HEK293 (cell line): ENCODE measurements around the gene WDR91.

Experiments used
- CTCF ChIA-PET: fragments of 350-600 bp; formaldehyde crosslinking; extraction: SDS; loops from one replicate; lab custom pipeline; 2021; ENCODE audit warnings: antibody characterized with exemption; lab: Yijun Ruan, JAX
- POLR2A ChIA-PET: fragments of 300-600 bp; formaldehyde crosslinking; extraction: SDS; loops from one replicate; lab custom pipeline; 2020; ENCODE audit warnings: antibody characterized with exemption, inconsistent platforms; lab: Yijun Ruan, JAX
- H3K27ac ChIP-seq: fragments of 200-500 bp; sonication (Bioruptor generic); 2 replicates; pipeline ENCODE4 v1.5.1; 2014; ENCODE audit warnings: low read depth, low read length, control low read depth, inconsistent platforms; ENCODE audit errors: extremely low read depth
- H3K36me3 ChIP-seq, 2 experiments: fragments of 200-500 bp in 1 of 2; sonication (Bioruptor generic) in 1 of 2; 1 replicate in 1 of 2; 2 replicates in 1 of 2; pipeline ENCODE4 v1.5.1; 2014 to 2017; ENCODE audit warnings: inconsistent platforms in 2 of 2, low read length in 2 of 2; ENCODE audit not compliant: control insufficient read depth in 2 of 2, insufficient read depth in 1 of 2
- H3K4me1 ChIP-seq: fragments of 200-500 bp; sonication (Bioruptor generic); 2 replicates; pipeline ENCODE4 v1.5.1; 2014; ENCODE audit warnings: mild to moderate bottlenecking, low read length, inconsistent platforms; ENCODE audit not compliant: control insufficient read depth, insufficient read depth
- H3K4me3 ChIP-seq: 2 replicates; pipeline ENCODE4 v1.5.1; 2011; ENCODE audit warnings: low read depth, mild to moderate bottlenecking, control low read depth, low read length, moderate library complexity
- H3K9me3 ChIP-seq: fragments of 200-500 bp; sonication (Bioruptor generic); 2 replicates; pipeline ENCODE4 v1.5.1; 2014; ENCODE audit warnings: low read depth, low read length, inconsistent platforms; ENCODE audit not compliant: control insufficient read depth, insufficient read depth
- INSM2 ChIP-seq: fragments of 450-650 bp; formaldehyde crosslinking; IDR thresholded peaks from 2 replicates; pipeline ENCODE4 v1.5.1; 2016; ENCODE audit warnings: missing biosample characterization, missing genetic modification characterization
- KLF16 ChIP-seq: fragments of 450-650 bp; formaldehyde crosslinking; IDR thresholded peaks from 2 replicates; pipeline ENCODE4 v1.5.1; 2017; ENCODE audit warnings: missing biosample characterization, missing genetic modification characterization
- MEIS1 ChIP-seq: sonication (generic); formaldehyde crosslinking; IDR thresholded peaks from 2 replicates; pipeline ENCODE4 v1.8.1; 2022; ENCODE audit warnings: missing genetic modification reagents, mild to moderate bottlenecking, borderline replicate concordance
- OSR2 ChIP-seq: fragments of 450-650 bp; formaldehyde crosslinking; IDR thresholded peaks from 2 replicates; pipeline ENCODE4 v1.5.1; 2016; ENCODE audit warnings: missing biosample characterization, missing genetic modification characterization
- RBAK ChIP-seq: fragments of 450-650 bp; formaldehyde crosslinking; IDR thresholded peaks from 2 replicates; pipeline ENCODE4 v1.5.1; 2016; ENCODE audit warnings: missing biosample characterization, missing genetic modification characterization
- TRIM28 ChIP-seq: IDR thresholded peaks from 2 replicates; pipeline ENCODE4 v1.6.1; 2011; ENCODE audit warnings: low read length, control low read depth, borderline replicate concordance
- ZBTB21 ChIP-seq: fragments of 450-650 bp; formaldehyde crosslinking; IDR thresholded peaks from 2 replicates; pipeline ENCODE4 v1.5.1; 2017; ENCODE audit warnings: missing biosample characterization, missing genetic modification characterization
- ZNF114 ChIP-seq: fragments of 450-650 bp; formaldehyde crosslinking; IDR thresholded peaks from 2 replicates; pipeline ENCODE4 v1.5.0; 2017; ENCODE audit warnings: missing biosample characterization, missing genetic modification characterization
- ZNF133 ChIP-seq: fragments of 450-650 bp; formaldehyde crosslinking; IDR thresholded peaks from 2 replicates; pipeline ENCODE4 v1.5.1; 2016; ENCODE audit warnings: missing biosample characterization, missing genetic modification characterization
- ZNF223 ChIP-seq: fragments of 450-650 bp; formaldehyde crosslinking; IDR thresholded peaks from 2 replicates; pipeline ENCODE4 v1.5.1; 2016; ENCODE audit warnings: missing biosample characterization, missing genetic modification characterization
- ZNF24 ChIP-seq: fragments of 450-650 bp; formaldehyde crosslinking; IDR thresholded peaks from 2 replicates; pipeline ENCODE4 v1.5.1; 2016; ENCODE audit warnings: missing biosample characterization, missing genetic modification characterization
- ZNF248 ChIP-seq: fragments of 450-650 bp; formaldehyde crosslinking; IDR thresholded peaks from 2 replicates; pipeline ENCODE4 v1.5.1; 2017; ENCODE audit warnings: missing biosample characterization, missing genetic modification characterization
- ZNF26 ChIP-seq: fragments of 450-650 bp; formaldehyde crosslinking; IDR thresholded peaks from 2 replicates; pipeline ENCODE4 v1.5.1; 2016; ENCODE audit warnings: missing biosample characterization, missing genetic modification characterization
- ZNF449 ChIP-seq: fragments of 450-650 bp; formaldehyde crosslinking; IDR thresholded peaks from 2 replicates; pipeline ENCODE4 v1.5.1; 2017; ENCODE audit warnings: missing biosample characterization, mild to moderate bottlenecking, missing genetic modification characterization, moderate library complexity
- ZNF514 ChIP-seq: fragments of 450-650 bp; formaldehyde crosslinking; IDR thresholded peaks from 2 replicates; pipeline ENCODE4 v1.5.1; 2016; ENCODE audit warnings: missing biosample characterization, missing genetic modification characterization
- ZNF555 ChIP-seq: fragments of 450-650 bp; formaldehyde crosslinking; conservative IDR thresholded peaks from 2 replicates; pipeline ENCODE4 v1.5.1; 2017; ENCODE audit warnings: missing biosample characterization, mild to moderate bottlenecking, missing genetic modification characterization, inconsistent platforms
- ZNF558 ChIP-seq: fragments of 450-650 bp; formaldehyde crosslinking; IDR thresholded peaks from 2 replicates; pipeline ENCODE4 v1.5.1; 2016; ENCODE audit warnings: missing biosample characterization, missing genetic modification characterization
- ZNF610 ChIP-seq: fragments of 450-650 bp; formaldehyde crosslinking; IDR thresholded peaks from 2 replicates; pipeline ENCODE4 v1.5.1; 2016; ENCODE audit warnings: missing biosample characterization, missing genetic modification characterization, borderline replicate concordance
- ZNF621 ChIP-seq: fragments of 450-650 bp; formaldehyde crosslinking; IDR thresholded peaks from 2 replicates; pipeline ENCODE4 v1.5.1; 2017; ENCODE audit warnings: missing biosample characterization, missing genetic modification characterization
- ZNF670 ChIP-seq: fragments of 450-650 bp; formaldehyde crosslinking; IDR thresholded peaks from 2 replicates; pipeline ENCODE4 v1.5.1; 2016; ENCODE audit warnings: missing biosample characterization, missing genetic modification characterization, low read depth
- ZNF76 ChIP-seq: fragments of 450-650 bp; formaldehyde crosslinking; IDR thresholded peaks from 2 replicates; pipeline ENCODE4; 2016; ENCODE audit warnings: low read depth, missing biosample characterization, missing genetic modification characterization, borderline replicate concordance
- TF ChIP-seq, protein P1 (sequence below): fragments of 450-650 bp; formaldehyde crosslinking; IDR thresholded peaks from 2 replicates; pipeline ENCODE4 v1.5.1; 2016; ENCODE audit warnings: missing biosample characterization, missing genetic modification characterization, low read depth
- TF ChIP-seq, protein P2 (sequence below): fragments of 450-650 bp; IDR thresholded peaks from 2 replicates; pipeline ENCODE4 v1.5.1; 2018; ENCODE audit warnings: missing biosample characterization, mild to moderate bottlenecking, missing genetic modification characterization

WDR91 gene

GRCh38 chr7:135154734-135155133 is 56.6 kb downstream of the WDR91 start:
- Histone ChIP-seq H3K27ac (no peak overlapping the region), H3K4me3 (no peak overlapping the region), H3K9me3 (no peaks in the 10 kb centered on the region), H3K36me3 (peaks cover 0 to 3% of the 10 kb centered on the region in 2 experiments; a peak in 1 of 3 replicates), H3K4me1 (no peaks in the 10 kb centered on the region)
- TF ChIP-seq ZNF114 (tag by site-specific recombination) (no peak), ZNF555 (tag by site-specific recombination) (no peak), ZNF610 (no peak), ZNF26 (tag by site-specific recombination) (no peak), ZNF133 (tag by site-specific recombination) (no peak), ZBTB21 (tag by site-specific recombination) (no peak), ZNF621 (tag by site-specific recombination) (no peak), ZNF248 (no peak), ZNF449 (tag by site-specific recombination) (no peak), ZNF24 (tag by site-specific recombination) (no peak), MEIS1 (CRISPR knock-in tag) (no peak), RBAK (tag by site-specific recombination) (no peak)
- POLR2A ChIA-PET = no interaction called here
- CTCF ChIA-PET = no interaction called here

GRCh38 chr7:135152442-135152841 is 58.9 kb downstream of the WDR91 start:
- TF ChIP-seq, protein P1, sequence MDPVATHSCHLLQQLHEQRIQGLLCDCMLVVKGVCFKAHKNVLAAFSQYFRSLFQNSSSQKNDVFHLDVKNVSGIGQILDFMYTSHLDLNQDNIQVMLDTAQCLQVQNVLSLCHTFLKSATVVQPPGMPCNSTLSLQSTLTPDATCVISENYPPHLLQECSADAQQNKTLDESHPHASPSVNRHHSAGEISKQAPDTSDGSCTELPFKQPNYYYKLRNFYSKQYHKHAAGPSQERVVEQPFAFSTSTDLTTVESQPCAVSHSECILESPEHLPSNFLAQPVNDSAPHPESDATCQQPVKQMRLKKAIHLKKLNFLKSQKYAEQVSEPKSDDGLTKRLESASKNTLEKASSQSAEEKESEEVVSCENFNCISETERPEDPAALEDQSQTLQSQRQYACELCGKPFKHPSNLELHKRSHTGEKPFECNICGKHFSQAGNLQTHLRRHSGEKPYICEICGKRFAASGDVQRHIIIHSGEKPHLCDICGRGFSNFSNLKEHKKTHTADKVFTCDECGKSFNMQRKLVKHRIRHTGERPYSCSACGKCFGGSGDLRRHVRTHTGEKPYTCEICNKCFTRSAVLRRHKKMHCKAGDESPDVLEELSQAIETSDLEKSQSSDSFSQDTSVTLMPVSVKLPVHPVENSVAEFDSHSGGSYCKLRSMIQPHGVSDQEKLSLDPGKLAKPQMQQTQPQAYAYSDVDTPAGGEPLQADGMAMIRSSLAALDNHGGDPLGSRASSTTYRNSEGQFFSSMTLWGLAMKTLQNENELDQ (tag by site-specific recombination) = no peak
- no peak for TF ChIP-seq INSM2 (tag by site-specific recombination)
- TF ChIP-seq ZNF223 = no peak
- no peak for TF ChIP-seq ZNF670
- no peak for TF ChIP-seq TRIM28
- no peak for TF ChIP-seq ZNF558 (tag by site-specific recombination)
- no peak for TF ChIP-seq ZNF76 (tag by site-specific recombination)
- no peak for TF ChIP-seq OSR2
- TF ChIP-seq, protein P2, sequence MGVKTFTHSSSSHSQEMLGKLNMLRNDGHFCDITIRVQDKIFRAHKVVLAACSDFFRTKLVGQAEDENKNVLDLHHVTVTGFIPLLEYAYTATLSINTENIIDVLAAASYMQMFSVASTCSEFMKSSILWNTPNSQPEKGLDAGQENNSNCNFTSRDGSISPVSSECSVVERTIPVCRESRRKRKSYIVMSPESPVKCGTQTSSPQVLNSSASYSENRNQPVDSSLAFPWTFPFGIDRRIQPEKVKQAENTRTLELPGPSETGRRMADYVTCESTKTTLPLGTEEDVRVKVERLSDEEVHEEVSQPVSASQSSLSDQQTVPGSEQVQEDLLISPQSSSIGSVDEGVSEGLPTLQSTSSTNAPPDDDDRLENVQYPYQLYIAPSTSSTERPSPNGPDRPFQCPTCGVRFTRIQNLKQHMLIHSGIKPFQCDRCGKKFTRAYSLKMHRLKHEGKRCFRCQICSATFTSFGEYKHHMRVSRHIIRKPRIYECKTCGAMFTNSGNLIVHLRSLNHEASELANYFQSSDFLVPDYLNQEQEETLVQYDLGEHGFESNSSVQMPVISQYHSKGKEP (tag by site-specific recombination) = no peak
- TF ChIP-seq ZNF514 (tag by site-specific recombination) = no peak
- no peak for TF ChIP-seq KLF16 (tag by site-specific recombination)
- ChIA-PET POLR2A (no interaction called here), CTCF (no interaction called here)
- Histone ChIP-seq H3K4me3 (no peak overlapping the region), H3K36me3 (peaks cover 0 to 1% of the 10 kb centered on the region in 2 experiments; a peak in 1 of 3 replicates), H3K4me1 (no peaks in the 10 kb centered on the region), H3K9me3 (no peaks in the 10 kb centered on the region), H3K27ac (no peak overlapping the region)
